C4-2B (cell line): ENCODE results near the gene TMEM213.

ENCODE experiments used
- H3K27ac ChIP-seq: fragments of 450-650 bp; 2 replicates; pipeline ENCODE4 v1.5.1; 2017
- ZFX ChIP-seq: fragments of 450-650 bp; IDR thresholded peaks from 2 replicates; pipeline ENCODE4 v1.6.1; 2017
- TF ChIP-seq, protein P1 (sequence below): fragments of 450-650 bp; conservative IDR thresholded peaks from 2 replicates; pipeline ENCODE4 v1.5.1; 2017; ENCODE audit warnings: mild to moderate bottlenecking

The TMEM213 gene, protein sequence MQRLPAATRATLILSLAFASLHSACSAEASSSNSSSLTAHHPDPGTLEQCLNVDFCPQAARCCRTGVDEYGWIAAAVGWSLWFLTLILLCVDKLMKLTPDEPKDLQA

DNA sequence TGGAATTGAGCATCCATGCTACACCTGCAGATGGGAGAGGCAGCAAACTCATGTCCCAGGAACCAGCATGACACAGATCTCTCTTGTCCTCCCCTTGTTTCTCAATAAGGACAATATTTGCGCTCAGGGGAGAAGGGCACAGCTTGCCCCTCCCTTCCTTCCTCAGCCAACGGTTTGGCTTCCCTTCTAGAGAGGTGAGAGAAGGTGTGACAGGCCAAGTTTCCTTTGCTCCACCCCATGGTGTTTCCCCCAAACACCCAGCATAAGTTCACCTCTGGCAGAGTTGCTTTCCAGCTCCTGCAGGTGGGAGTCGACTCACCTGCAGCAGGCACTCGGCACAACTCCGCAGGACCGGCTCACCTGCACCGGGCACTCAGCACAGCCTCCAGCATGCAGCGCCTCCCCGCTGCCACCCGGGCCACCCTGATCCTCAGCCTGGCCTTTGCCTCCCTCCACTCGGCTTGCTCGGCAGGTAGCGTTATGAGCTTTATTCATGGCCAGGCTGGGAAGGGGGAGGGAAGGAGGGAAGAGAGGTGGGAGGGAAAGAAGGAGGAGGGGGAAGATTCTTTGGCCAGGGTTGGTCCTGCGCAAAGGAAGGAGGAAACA, at the start of gene TMEM213, which contains the start of gene ATP6V0A4:
TMEM213 (plus strand) TSS at position 280 of the 606 bp plus-strand sequence; CDS start at position 391, 111 bp downstream.
ATP6V0A4 (minus strand) TSS at position 482 of the 606 bp plus-strand sequence. CDS start 26,949 bp downstream, outside the sequence.
- no peak within 1 kb of the TSS for H3K27ac ChIP-seq
- TF ChIP-seq, protein P1, sequence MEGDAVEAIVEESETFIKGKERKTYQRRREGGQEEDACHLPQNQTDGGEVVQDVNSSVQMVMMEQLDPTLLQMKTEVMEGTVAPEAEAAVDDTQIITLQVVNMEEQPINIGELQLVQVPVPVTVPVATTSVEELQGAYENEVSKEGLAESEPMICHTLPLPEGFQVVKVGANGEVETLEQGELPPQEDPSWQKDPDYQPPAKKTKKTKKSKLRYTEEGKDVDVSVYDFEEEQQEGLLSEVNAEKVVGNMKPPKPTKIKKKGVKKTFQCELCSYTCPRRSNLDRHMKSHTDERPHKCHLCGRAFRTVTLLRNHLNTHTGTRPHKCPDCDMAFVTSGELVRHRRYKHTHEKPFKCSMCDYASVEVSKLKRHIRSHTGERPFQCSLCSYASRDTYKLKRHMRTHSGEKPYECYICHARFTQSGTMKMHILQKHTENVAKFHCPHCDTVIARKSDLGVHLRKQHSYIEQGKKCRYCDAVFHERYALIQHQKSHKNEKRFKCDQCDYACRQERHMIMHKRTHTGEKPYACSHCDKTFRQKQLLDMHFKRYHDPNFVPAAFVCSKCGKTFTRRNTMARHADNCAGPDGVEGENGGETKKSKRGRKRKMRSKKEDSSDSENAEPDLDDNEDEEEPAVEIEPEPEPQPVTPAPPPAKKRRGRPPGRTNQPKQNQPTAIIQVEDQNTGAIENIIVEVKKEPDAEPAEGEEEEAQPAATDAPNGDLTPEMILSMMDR = no peak
- TF ChIP-seq ZFX = no peak

DNA sequence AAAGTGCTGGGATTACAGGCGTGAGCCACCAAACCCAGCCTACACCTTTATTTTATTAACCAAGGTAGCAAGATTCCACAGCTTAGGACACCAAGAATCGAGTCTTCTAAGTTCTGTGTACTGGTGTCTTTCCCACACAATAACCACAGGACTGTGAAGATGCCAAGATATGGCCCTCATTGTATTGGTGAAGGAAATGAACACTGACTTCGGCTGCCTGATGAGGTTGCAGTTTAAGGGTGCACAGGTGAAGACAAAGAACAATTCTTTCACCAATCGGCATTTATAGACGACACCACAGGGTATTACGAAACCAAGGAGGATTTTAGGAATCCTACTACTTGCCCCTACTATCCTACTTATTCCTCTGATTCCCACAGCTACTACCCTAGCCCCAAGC, 49.1 kb upstream of the TMEM213 start:
- no peak overlapping the region for H3K27ac ChIP-seq
- no peak for TF ChIP-seq ZFX
- TF ChIP-seq, protein P1 = no peak

DNA sequence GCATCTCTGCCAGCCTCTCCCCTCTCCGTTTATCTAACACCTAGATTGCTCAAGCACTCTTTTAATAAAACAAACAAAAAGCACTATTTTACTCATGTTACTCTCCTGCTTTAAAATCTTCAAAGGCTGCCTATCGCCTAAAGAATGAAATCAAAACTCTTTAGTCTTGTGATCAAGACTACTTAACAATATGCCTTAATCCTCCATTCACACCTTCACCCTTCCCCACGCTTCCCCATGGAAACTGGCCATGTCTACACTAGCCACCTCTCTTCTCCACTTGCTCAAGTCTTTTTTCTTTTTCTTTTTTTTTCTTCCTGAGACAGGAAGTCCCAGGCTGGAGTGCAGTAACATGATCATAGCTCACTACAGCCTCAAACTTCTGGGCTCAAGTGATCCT, 47.8 kb upstream of the TMEM213 start:
- TF ChIP-seq ZFX = no peak
- TF ChIP-seq, protein P1 = no peak

DNA sequence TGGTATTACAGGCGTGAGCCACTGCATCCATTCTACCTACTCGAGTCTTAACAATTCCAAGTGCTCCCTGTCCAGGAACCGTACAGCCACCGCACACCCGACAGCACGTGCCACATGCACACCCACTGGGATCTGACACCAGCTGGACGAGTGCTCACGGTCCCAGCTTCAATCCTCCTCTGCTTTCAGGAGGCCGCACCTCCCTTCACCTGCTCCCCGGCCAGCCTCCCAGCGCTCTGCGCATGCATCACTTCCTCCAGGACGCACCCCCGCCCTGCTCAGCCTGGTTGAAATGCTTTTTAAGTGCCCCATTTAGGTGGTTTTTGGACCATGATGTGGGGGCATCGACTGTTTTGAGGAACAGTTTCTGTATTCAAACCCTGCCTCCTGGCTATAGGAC, 47.3 kb upstream of the TMEM213 start:
- TF ChIP-seq, protein P1 = no peak
- no peak for TF ChIP-seq ZFX
- no peak overlapping the region for H3K27ac ChIP-seq

More for the DNA sequence above, 47.8 kb upstream of the TMEM213 start:
- no peak overlapping the region for H3K27ac ChIP-seq

DNA sequence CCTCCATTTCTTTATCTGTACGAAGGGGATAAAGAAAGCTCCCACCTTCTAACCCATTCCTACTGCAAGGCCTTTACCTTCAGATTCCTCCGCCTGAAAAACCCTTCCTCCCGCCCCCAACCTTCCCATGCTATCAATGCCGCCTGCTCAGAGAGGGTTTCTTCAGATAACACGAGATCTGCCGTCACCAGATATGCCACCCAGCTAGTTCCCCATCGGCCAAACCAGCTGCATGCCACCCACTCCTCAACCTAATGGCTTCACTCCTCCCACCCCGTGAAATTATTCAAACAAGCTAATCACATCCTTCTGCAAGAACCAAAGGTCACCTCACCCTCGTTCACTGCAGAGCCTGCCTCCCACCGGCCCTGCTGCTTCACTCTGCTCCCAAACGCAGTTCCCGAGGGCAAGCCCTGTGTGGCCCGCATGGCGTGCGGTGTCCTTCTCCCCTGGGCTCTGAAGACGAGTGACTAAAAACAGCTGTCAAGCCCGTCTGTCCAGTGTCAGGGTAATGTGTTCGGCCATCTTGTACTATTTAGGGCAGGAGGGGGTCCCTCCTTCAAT, 46.8 kb upstream of the TMEM213 start:
- no peak for TF ChIP-seq ZFX
- TF ChIP-seq, protein P1 = no peak
- no peak overlapping the region for H3K27ac ChIP-seq

DNA sequence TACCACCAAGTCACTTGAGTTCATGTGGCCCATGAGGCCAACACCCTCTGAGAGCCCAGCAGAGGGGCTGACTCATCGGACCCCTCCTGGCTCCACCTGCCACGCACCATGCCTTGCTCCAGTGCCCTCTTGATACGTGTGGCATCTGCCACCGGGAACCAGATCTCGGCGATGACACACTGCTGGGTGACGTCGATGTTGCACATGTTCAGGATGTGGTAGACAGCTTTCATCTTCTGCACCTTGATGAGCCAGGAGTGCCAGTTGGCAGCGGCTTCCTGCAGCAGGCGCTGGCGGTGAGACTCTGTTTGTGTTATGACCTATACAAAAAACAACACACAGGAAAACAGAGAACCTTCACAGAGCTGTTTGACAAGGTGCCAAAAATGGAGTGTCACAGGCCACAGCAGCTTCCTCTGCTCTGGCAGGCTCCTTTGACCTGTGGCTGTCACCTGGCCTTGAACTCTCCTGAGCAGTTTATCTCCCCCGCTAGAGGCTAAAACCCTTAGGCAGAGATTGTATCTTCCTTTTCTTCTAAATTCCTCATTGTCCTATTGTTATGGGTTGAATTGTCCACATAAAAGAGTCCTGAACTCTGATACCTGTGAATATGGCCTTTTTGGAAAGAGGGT, 45.2 kb upstream of the TMEM213 start:
- TF ChIP-seq ZFX = no peak
- TF ChIP-seq, protein P1 = no peak
- H3K27ac ChIP-seq = no peak overlapping the region

DNA sequence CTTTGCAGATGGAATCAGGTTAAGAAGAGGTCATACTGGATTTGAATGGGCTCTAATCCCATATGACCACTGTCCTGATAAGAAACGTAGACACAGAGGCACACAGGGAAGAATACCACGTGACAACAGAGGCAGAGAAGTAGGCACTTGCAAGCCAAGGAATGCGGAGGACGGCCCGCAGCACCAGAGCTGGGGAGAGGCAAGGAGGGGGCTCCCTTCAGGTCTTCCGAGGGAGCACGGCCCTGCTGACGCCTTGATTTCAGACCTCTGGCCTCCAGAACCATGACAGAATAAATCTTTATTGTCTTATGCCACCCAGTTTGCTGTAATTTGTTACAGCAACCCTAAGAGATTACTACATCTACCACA, 44.7 kb upstream of the TMEM213 start:
- TF ChIP-seq, protein P1 = no peak
- TF ChIP-seq ZFX = no peak
- no peak overlapping the region for H3K27ac ChIP-seq
